C4-2B (cell line): ENCODE results near the gene NPHP4.

Experiments used
- H3K27ac ChIP-seq: fragments of 450-650 bp; 2 replicates; pipeline ENCODE4 v1.5.1; 2017
- ZFX ChIP-seq: fragments of 450-650 bp; IDR thresholded peaks from 2 replicates; pipeline ENCODE4 v1.6.1; 2017
- TF ChIP-seq, protein P1 (sequence below): fragments of 450-650 bp; conservative IDR thresholded peaks from 2 replicates; pipeline ENCODE4 v1.5.1; 2017; ENCODE audit warnings: mild to moderate bottlenecking

Gene NPHP4

DNA sequence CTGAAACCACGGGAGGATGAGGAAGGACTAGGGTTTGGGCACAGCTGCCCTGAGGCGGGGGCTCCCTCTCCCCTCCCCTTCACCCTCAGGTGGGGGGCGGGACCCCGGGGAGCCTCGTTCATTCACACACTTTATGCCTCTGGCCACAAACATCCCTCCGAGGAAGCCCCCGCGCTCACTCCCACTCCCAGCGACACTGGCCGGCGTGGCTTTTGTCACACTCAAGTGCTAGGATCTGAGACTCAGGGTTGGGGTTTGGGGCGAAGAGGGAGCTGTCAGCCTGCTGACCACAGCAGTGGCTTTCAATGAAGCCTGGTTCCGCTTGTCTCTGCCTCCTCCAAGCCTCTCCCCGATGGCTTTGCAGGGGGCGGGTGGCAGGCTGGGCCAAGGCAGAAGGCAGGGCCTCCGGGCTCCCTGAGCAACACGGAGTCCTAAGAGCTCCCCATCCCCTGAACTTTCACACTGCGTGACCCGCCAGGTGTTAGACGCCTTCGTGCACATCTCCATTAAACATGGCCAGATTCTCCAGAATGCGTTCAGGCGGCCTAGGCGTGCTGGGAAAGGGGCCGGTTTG, 178.1 kb downstream of the NPHP4 start:
- no peak for TF ChIP-seq ZFX
- TF ChIP-seq, protein P1, sequence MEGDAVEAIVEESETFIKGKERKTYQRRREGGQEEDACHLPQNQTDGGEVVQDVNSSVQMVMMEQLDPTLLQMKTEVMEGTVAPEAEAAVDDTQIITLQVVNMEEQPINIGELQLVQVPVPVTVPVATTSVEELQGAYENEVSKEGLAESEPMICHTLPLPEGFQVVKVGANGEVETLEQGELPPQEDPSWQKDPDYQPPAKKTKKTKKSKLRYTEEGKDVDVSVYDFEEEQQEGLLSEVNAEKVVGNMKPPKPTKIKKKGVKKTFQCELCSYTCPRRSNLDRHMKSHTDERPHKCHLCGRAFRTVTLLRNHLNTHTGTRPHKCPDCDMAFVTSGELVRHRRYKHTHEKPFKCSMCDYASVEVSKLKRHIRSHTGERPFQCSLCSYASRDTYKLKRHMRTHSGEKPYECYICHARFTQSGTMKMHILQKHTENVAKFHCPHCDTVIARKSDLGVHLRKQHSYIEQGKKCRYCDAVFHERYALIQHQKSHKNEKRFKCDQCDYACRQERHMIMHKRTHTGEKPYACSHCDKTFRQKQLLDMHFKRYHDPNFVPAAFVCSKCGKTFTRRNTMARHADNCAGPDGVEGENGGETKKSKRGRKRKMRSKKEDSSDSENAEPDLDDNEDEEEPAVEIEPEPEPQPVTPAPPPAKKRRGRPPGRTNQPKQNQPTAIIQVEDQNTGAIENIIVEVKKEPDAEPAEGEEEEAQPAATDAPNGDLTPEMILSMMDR, result no peak
- H3K27ac ChIP-seq, result no peak overlapping the region

DNA sequence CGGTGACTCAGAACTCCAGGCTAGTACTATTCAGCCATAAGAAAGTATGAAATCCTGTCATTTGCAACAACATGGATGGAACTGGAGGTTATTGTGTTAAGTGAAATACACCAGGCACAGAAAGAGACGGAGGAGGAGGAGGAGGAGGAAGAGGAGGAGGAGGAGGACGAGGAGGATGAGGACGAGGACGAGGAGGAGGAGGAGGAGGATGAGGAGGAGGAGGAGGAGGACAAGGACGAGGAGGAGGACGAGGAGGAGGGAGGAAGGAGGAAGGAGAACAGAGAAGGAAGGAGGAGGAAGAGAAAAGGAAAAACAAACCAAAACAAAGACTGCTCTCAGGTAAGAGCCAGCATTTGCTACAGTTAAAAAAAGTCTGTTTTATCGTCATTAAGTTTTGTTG, 178.7 kb downstream of the NPHP4 start:
- no peak overlapping the region for H3K27ac ChIP-seq
- TF ChIP-seq ZFX, result no peak
- TF ChIP-seq, protein P1, result no peak
